HepG2 (cell line): Measurements from ENCODE around the gene ICE2. TPM values are rescaled to one million over a fixed set of nuclear protein-coding genes. Genes with fewer than 3 reads are reported as not detected.
A peak's percentile ranks its signal among the peaks of the same experiment; 100 is the strongest.

ENCODE experiments used
- ATAC-seq: fragments of 200-7000 bp; cut with Tn5 transposase; 3 replicates; pipeline ENCODE4 v1.9.1; 2020; ENCODE audit warnings: mild to moderate bottlenecking, moderate library complexity
- BruUV-seq: library from RNA; stranded (reverse); fragments of 400-500 nt; replicated peaks from 2 replicates; lab custom pipeline; 2021; lab: Mats Ljungman, UMichigan
- CTCF ChIA-PET: fragments of 300-600 bp; formaldehyde crosslinking; extraction: SDS; loops from one replicate; lab custom pipeline; 2021; ENCODE audit warnings: low total read pairs, inconsistent platforms, low intra/inter-chr PET ratio; lab: Yijun Ruan, JAX
- POLR2A ChIA-PET: fragments of 350-600 bp; sonication (Branson Sonifier 250); formaldehyde crosslinking; loops from one replicate; lab custom pipeline; 2020; ENCODE audit warnings: antibody characterized with exemption, inconsistent platforms; lab: Yijun Ruan, JAX
- DNase-seq: peaks from one replicate; pipeline ENCODE4 v3.0.0-alpha.2; 2015; ENCODE audit warnings: low spot score
- FAIRE-seq: peaks from 3 replicates; lab custom pipeline; 2011; peaks lifted over from hg19 to GRCh38; lab: Jason Lieb, UNC
- H2AFZ ChIP-seq: one replicate; pipeline ENCODE4 v1.6.1; 2011; ENCODE audit warnings: low read length, inconsistent platforms
- H3K27ac ChIP-seq: fragments of 300-600 bp; 3 replicates; pipeline ENCODE4 v1.8.0; 2011; ENCODE audit warnings: mixed run types, mild to moderate bottlenecking, mixed read lengths, low read length, inconsistent platforms; ENCODE audit not compliant: insufficient read depth; ENCODE audit errors: extremely low read length
- H3K27me3 ChIP-seq, 2 experiments: fragments of 200-600 bp in 1 of 2; 2 replicates in 1 of 2; 3 replicates in 1 of 2; pipeline versions ENCODE4 v1.6.0 to v1.8.0; 2011; ENCODE audit warnings: low read length in 2 of 2, mild to moderate bottlenecking in 2 of 2, moderate library complexity in 2 of 2, inconsistent platforms in 1 of 2; ENCODE audit not compliant: insufficient read depth in 2 of 2, control insufficient read depth in 1 of 2
- H3K36me3 ChIP-seq, 2 experiments: fragments of 200-600 bp in 1 of 2; replicated peaks in 1 of 2; 2 replicates in 1 of 2; 3 replicates in 1 of 2; pipeline versions ENCODE4 v1.5.1 to v1.8.0; 2011; ENCODE audit warnings: low read length in 2 of 2, inconsistent platforms in 1 of 2; ENCODE audit not compliant: insufficient read depth in 2 of 2, control insufficient read depth in 1 of 2
- H3K4me1 ChIP-seq: 2 replicates; pipeline ENCODE4 v1.5.1; 2012; ENCODE audit warnings: low read length, inconsistent platforms; ENCODE audit not compliant: insufficient read depth
- H3K4me2 ChIP-seq: 2 replicates; pipeline ENCODE4 v1.6.0; 2011; ENCODE audit warnings: low read depth, low read length, inconsistent platforms
- H3K4me3 ChIP-seq, 3 experiments: fragments of 200-600 bp in 1 of 3; sonication (generic), shearing (Covaris generic) in 1 of 3; replicated peaks in 1 of 3; 2 replicates each; pipeline ENCODE4 v1.5.1; 2011 to 2016; ENCODE audit warnings: low read length in 3 of 3, inconsistent platforms in 2 of 3, low read depth in 2 of 3, mild to moderate bottlenecking in 2 of 3, control low read depth in 1 of 3, mixed read lengths in 1 of 3; ENCODE audit not compliant: insufficient read depth in 1 of 3
- H3K79me2 ChIP-seq: one replicate; pipeline ENCODE4 v1.6.1; 2011; ENCODE audit warnings: low read length, inconsistent platforms; ENCODE audit not compliant: insufficient read depth
- H3K9ac ChIP-seq: 2 replicates; pipeline ENCODE4 v1.6.0; 2011; ENCODE audit warnings: mild to moderate bottlenecking, low read depth, low read length, inconsistent platforms; ENCODE audit not compliant: insufficient read depth
- H3K9me3 ChIP-seq: 2 replicates; pipeline ENCODE4 v1.5.1; 2012; ENCODE audit warnings: mild to moderate bottlenecking, low read length
- H4K20me1 ChIP-seq: 2 replicates; pipeline ENCODE4 v1.6.0; 2011; ENCODE audit warnings: inconsistent platforms, mild to moderate bottlenecking, low read length, moderate library complexity; ENCODE audit not compliant: insufficient read depth
- CBX2 ChIP-seq, 2 experiments: fragments of 200-600 bp in 1 of 2; sonication (generic); formaldehyde crosslinking in 1 of 2; IDR thresholded peaks; 2 replicates each; pipeline versions ENCODE4 v1.7.0 to v1.8.1; 2018 to 2022; ENCODE audit warnings: low read depth in 2 of 2, low read length in 1 of 2, mild to moderate bottlenecking in 1 of 2, missing genetic modification reagents in 1 of 2
- CEBPG ChIP-seq: IDR thresholded peaks from 2 replicates; pipeline ENCODE4 v1.6.1; 2016
- GATA4 ChIP-seq: sonication (generic); IDR thresholded peaks from 2 replicates; pipeline ENCODE4 v1.6.1; 2016; ENCODE audit warnings: antibody characterized with exemption, low read depth, borderline replicate concordance
- GPN1 ChIP-seq: sonication (generic); formaldehyde crosslinking; IDR thresholded peaks from 2 replicates; pipeline ENCODE4 v1.5.1; 2020; ENCODE audit warnings: missing genetic modification reagents, borderline replicate concordance
- IRF2 ChIP-seq: IDR thresholded peaks from 2 replicates; pipeline ENCODE4 v1.6.1; 2018; ENCODE audit warnings: missing genetic modification reagents, missing compliant biosample characterization
- PHB2 ChIP-seq: fragments of 450-650 bp; IDR thresholded peaks from 2 replicates; pipeline ENCODE4 v1.6.1; 2018; ENCODE audit not compliant: partially characterized antibody
- SRY ChIP-seq: sonication (generic); formaldehyde crosslinking; IDR thresholded peaks from 2 replicates; pipeline ENCODE4 v1.8.0; 2022; ENCODE audit warnings: mild to moderate bottlenecking, missing genetic modification reagents
- TGIF2 ChIP-seq: IDR thresholded peaks from 2 replicates; pipeline ENCODE4 v1.6.1; 2016; ENCODE audit warnings: control low read depth, missing compliant biosample characterization
- THAP11 ChIP-seq: IDR thresholded peaks from 2 replicates; pipeline ENCODE4 v1.6.1; 2016; ENCODE audit warnings: missing biosample characterization, missing genetic modification reagents
- YEATS4 ChIP-seq: sonication (generic); formaldehyde crosslinking; IDR thresholded peaks from 2 replicates; pipeline ENCODE4 v1.4.0; 2020; ENCODE audit warnings: missing genetic modification reagents, borderline replicate concordance
- ZBED4 ChIP-seq: sonication (generic); formaldehyde crosslinking; IDR thresholded peaks from 2 replicates; pipeline ENCODE4 v1.4.0; 2020; ENCODE audit warnings: missing genetic modification reagents, borderline replicate concordance
- ZBTB44 ChIP-seq: sonication (generic); formaldehyde crosslinking; IDR thresholded peaks from 2 replicates; pipeline ENCODE4 v1.4.0; 2020; ENCODE audit warnings: missing genetic modification reagents
- ZNF180 ChIP-seq: sonication (generic); formaldehyde crosslinking; IDR thresholded peaks from 2 replicates; pipeline ENCODE4 v1.4.0; 2020; ENCODE audit warnings: low read depth, missing genetic modification reagents, borderline replicate concordance
- ZNF546 ChIP-seq: sonication (generic); formaldehyde crosslinking; conservative IDR thresholded peaks from 2 replicates; pipeline ENCODE4 v1.8.1; 2023; ENCODE audit warnings: mild to moderate bottlenecking, missing genetic modification reagents
- ZNF580 ChIP-seq: IDR thresholded peaks from 2 replicates; pipeline ENCODE4 v1.6.1; 2016; ENCODE audit warnings: low read depth, borderline replicate concordance
- ZNF589 ChIP-seq: sonication (generic); formaldehyde crosslinking; conservative IDR thresholded peaks from 2 replicates; pipeline ENCODE4 v1.8.0; 2022; ENCODE audit warnings: mild to moderate bottlenecking, moderate library complexity, missing genetic modification reagents
- ZNF629 ChIP-seq: sonication (generic); formaldehyde crosslinking; conservative IDR thresholded peaks from 2 replicates; pipeline ENCODE4 v1.5.0; 2020; ENCODE audit warnings: missing genetic modification reagents
- ZNF652 ChIP-seq: IDR thresholded peaks from 2 replicates; pipeline ENCODE4 v1.6.1; 2016; ENCODE audit warnings: low read depth, borderline replicate concordance
- ZNF841 ChIP-seq: sonication (generic); formaldehyde crosslinking; IDR thresholded peaks from 2 replicates; pipeline ENCODE4 v1.8.1; 2023; ENCODE audit warnings: missing genetic modification reagents, borderline replicate concordance
- WGBS: methylation state at CpG from one replicate; pipeline ENCODE4 v1.1.6; 2017; ENCODE audit warnings: low lambda C conversion rate; 5-methylcytosine and 5-hydroxymethylcytosine counted together
- in situ Hi-C: cut with HindIII; loops from 2 replicates; pipeline ENCODE4 v1.10.0; 2017; ENCODE audit warnings: low pct_unique_long_range_greater_than_20kb; ENCODE audit not compliant: extremely low pct_ligation_motif_present
- intact Hi-C: fragments of 100-400 bp; cut with micrococcal nuclease; formaldehyde crosslinking; loops from one replicate; pipeline ENCODE4 v1.10.0; 2022; ENCODE audit not compliant: unreplicated experiment
- polyA plus RNA-seq, 8 experiments: library from polyadenylated mRNA; depleted of rRNA in 3 of 8; stranded (reverse) in 7 of 8; unstranded in 1 of 8; fragments of >200 nt; fragmentation: Illumina TruSeq in 4 of 8; extraction: Trizol in 4 of 8; gene quantifications; 2 replicates each; pipeline versions ENCODE4 v1.2.1 to v1.2.3, GENCODE V29; 2011 to 2016; ENCODE audit warnings: low read depth in 4 of 8, missing spikeins in 1 of 8, mixed read lengths in 1 of 8; ENCODE audit not compliant: insufficient read depth in 1 of 8
- total RNA-seq, 5 experiments: library from RNA; depleted of rRNA; stranded (reverse); fragments of >200 nt; fragmentation: Illumina TruSeq; extraction: Trizol; gene quantifications; 2 replicates each; pipeline ENCODE4 v1.2.3, GENCODE V29; 2016; ENCODE audit warnings: low read depth in 1 of 5
- TF ChIP-seq, protein P1 (sequence below): sonication (generic); formaldehyde crosslinking; IDR thresholded peaks from 2 replicates; pipeline ENCODE4 v1.4.0; 2020; ENCODE audit warnings: low read depth, mild to moderate bottlenecking, missing genetic modification reagents

Gene ICE2
- total and polyA plus RNA-seq, 2 of the 13 experiments (the other 11 are each of a cell fraction or from before 2014, with no cell fraction given): 24.8 to 26.4 TPM

DNA sequence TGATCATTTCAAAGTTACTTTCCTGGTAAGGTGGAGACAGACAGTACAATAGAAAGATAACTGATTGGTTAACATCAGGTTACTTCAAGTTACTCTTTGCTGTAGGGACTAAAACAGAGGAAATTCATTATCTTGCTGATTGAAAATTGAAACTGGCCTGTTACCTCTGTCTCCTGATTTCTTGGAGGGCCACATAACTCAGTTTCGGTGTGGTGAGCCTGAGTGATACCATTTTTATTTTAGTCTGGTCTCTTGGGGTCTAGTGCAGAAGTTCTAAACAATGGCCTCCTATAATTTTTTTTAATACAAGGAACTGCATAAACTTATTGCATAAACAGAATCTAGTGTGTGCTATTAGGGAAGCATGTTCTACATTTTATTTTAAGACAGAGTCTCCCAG lies 1.2 kb upstream of the ICE2 start:
- Histone ChIP-seq H3K36me3 (no peaks in the 10 kb centered on the region), H3K9me3 (no peaks in the 10 kb centered on the region), H4K20me1 (no peaks in the 10 kb centered on the region), H3K4me1 (peaks cover 38% of the 10 kb centered on the region), H3K27me3 (no peaks in the 10 kb centered on the region; a peak in 1 of 5 replicates), H3K79me2 (peaks cover 29% of the 10 kb centered on the region), H2AFZ (no peak overlapping the region), H3K4me2 (peak overlapping the region; percentile 99), H3K4me3 (no peak overlapping the region), H3K27ac (no peak overlapping the region), H3K9ac (no peak overlapping the region)
- no TSS peak for BruUV-seq
- ChIA-PET CTCF (no interaction called here), POLR2A (interaction anchor here (1.9 kb wide), 1 partner anchor 106 kb away, joined by 4 read pairs; no protein-coding TSS in a partner anchor)
- WGBS: 100% methylated on average over 1 of the region's 1 CpG
- intact Hi-C loops: no loop called here
- DNase-seq (no peak), FAIRE-seq (no peak), ATAC-seq (no peak)
- TF ChIP-seq CBX2 (IDR thresholded peaks at IDR 0.05; ENCODE audit: low read depth, low read length) (no peak), CBX2 (CRISPR knock-in tag; IDR thresholded peaks at IDR 0.05; ENCODE audit: low read depth) (no peak), IRF2 (CRISPR knock-in tag) (no peak), ZNF180 (CRISPR knock-in tag) (no peak), SRY (CRISPR knock-in tag) (no peak), ZNF652 (CRISPR knock-in tag) (no peak), PHB2 (no peak), THAP11 (CRISPR knock-in tag) (no peak), ZNF589 (CRISPR knock-in tag) (no peak), TGIF2 (CRISPR knock-in tag) (no peak), YEATS4 (CRISPR knock-in tag) (no peak), ZNF580 (CRISPR knock-in tag) (no peak), GPN1 (CRISPR knock-in tag) (no peak), CEBPG (no peak), ZNF629 (CRISPR knock-in tag) (no peak), ZBTB44 (CRISPR knock-in tag) (no peak), ZBED4 (no peak), GATA4 (no peak), ZNF841 (no peak), ZNF546 (CRISPR knock-in tag) (no peak)
- TF ChIP-seq, protein P1, sequence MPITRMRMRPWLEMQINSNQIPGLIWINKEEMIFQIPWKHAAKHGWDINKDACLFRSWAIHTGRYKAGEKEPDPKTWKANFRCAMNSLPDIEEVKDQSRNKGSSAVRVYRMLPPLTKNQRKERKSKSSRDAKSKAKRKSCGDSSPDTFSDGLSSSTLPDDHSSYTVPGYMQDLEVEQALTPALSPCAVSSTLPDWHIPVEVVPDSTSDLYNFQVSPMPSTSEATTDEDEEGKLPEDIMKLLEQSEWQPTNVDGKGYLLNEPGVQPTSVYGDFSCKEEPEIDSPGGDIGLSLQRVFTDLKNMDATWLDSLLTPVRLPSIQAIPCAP (CRISPR knock-in tag): no peak
- in situ Hi-C loops: no loop called here
